SK-N-SH (cell line): ENCODE results near the gene BABAM1. TPM values are rescaled to one million over a fixed set of nuclear protein-coding genes. Genes with fewer than 3 reads are reported as not detected.
A peak's percentile ranks its signal among the peaks of the same experiment; 100 is the strongest.

Experiments used
- CTCF ChIA-PET: fragments of 300-600, 350-600 bp; formaldehyde crosslinking; extraction: SDS; loops from one replicate; lab custom pipeline; 2021; lab: Yijun Ruan, JAX
- POLR2A ChIA-PET: fragments of 350-600 bp; sonication (Branson Sonifier 250); formaldehyde crosslinking; extraction: SDS; loops from one replicate; lab custom pipeline; 2020; ENCODE audit warnings: antibody characterized with exemption, inconsistent platforms; lab: Yijun Ruan, JAX
- DNase-seq: peaks from one replicate; pipeline ENCODE4 v3.0.0; 2012
- H2AFZ ChIP-seq: fragments of 200-600 bp; sonication (generic); 2 replicates; pipeline ENCODE4 v1.8.1; 2016; ENCODE audit warnings: antibody characterized with exemption, mild to moderate bottlenecking, low read depth
- H3F3A ChIP-seq: fragments of 200-600 bp; sonication (generic); replicated peaks from 2 replicates; pipeline ENCODE3; 2016; ENCODE audit warnings: antibody characterized with exemption, mild to moderate bottlenecking; ENCODE audit not compliant: insufficient read depth
- H3K27ac ChIP-seq, 2 experiments: fragments of 200-500 bp in 1 of 2; fragments of 200-600 bp in 1 of 2; sonication (Bioruptor generic) in 1 of 2; sonication (generic), shearing (Covaris generic) in 1 of 2; 2 replicates each; pipeline versions ENCODE4 v1.5.1 to v1.6.1; 2014 to 2016; ENCODE audit warnings: low read depth in 2 of 2, inconsistent platforms in 1 of 2, low read length in 1 of 2, mild to moderate bottlenecking in 1 of 2, mixed read lengths in 1 of 2
- H3K27me3 ChIP-seq: fragments of 200-600 bp; sonication (generic), shearing (Covaris generic); 2 replicates; pipeline ENCODE4 v1.6.1; 2016; ENCODE audit warnings: mixed run types; ENCODE audit not compliant: insufficient read depth
- H3K36me3 ChIP-seq, 2 experiments: fragments of 200-500 bp in 1 of 2; fragments of 200-600 bp in 1 of 2; sonication (Bioruptor generic) in 1 of 2; sonication (generic) in 1 of 2; replicated peaks in 1 of 2; 2 replicates each; pipeline versions ENCODE3 to v1.5.1; 2014 to 2016; ENCODE audit warnings: low read length in 1 of 2, mild to moderate bottlenecking in 1 of 2; ENCODE audit not compliant: insufficient read depth in 2 of 2, control insufficient read depth in 1 of 2
- H3K4me1 ChIP-seq, 2 experiments: fragments of 200-500 bp in 1 of 2; fragments of 200-600 bp in 1 of 2; sonication (Bioruptor generic) in 1 of 2; sonication (generic), shearing (Covaris generic) in 1 of 2; 2 replicates each; pipeline versions ENCODE4 v1.5.1 to v1.6.1; 2014 to 2016; ENCODE audit warnings: low read depth in 1 of 2, low read length in 1 of 2, mixed run types in 1 of 2; ENCODE audit not compliant: insufficient read depth in 2 of 2, control insufficient read depth in 1 of 2
- H3K4me2 ChIP-seq: fragments of 200-600 bp; sonication (generic), shearing (Covaris generic); 2 replicates; pipeline ENCODE4 v1.6.1; 2017; ENCODE audit warnings: mixed run types
- H3K4me3 ChIP-seq, 2 experiments: fragments of 200-500 bp in 1 of 2; fragments of 200-600 bp in 1 of 2; sonication (Bioruptor generic) in 1 of 2; sonication (generic), shearing (Covaris generic) in 1 of 2; 2 replicates each; pipeline versions ENCODE4 v1.5.1 to v1.8.1; 2014 to 2016; ENCODE audit warnings: low read depth in 2 of 2, inconsistent platforms in 1 of 2, low read length in 1 of 2, mild to moderate bottlenecking in 1 of 2, mixed read lengths in 1 of 2, moderate library complexity in 1 of 2
- H3K79me2 ChIP-seq: fragments of 200-600 bp; sonication (generic); 2 replicates; pipeline ENCODE4 v1.8.1; 2017; ENCODE audit warnings: mild to moderate bottlenecking; ENCODE audit not compliant: insufficient read depth
- H3K9ac ChIP-seq: fragments of 200-600 bp; sonication (generic); 2 replicates; pipeline ENCODE4 v1.6.1; 2017; ENCODE audit warnings: mixed run types
- H3K9me2 ChIP-seq: fragments of 200-600 bp; sonication (generic); 2 replicates; pipeline ENCODE4 v1.6.1; 2017; ENCODE audit warnings: mixed run types
- H3K9me3 ChIP-seq: fragments of 200-600 bp; sonication (generic); 2 replicates; pipeline ENCODE4 v1.6.1; 2017; ENCODE audit warnings: mixed run types, mild to moderate bottlenecking, moderate library complexity
- H4K20me1 ChIP-seq: fragments of 200-600 bp; sonication (generic); 2 replicates; pipeline ENCODE4 v1.6.1; 2017; ENCODE audit warnings: mild to moderate bottlenecking, mixed run types; ENCODE audit not compliant: insufficient read depth
- CHD2 ChIP-seq: fragments of 150-350 bp; IDR thresholded peaks from 2 replicates; pipeline ENCODE4 v1.6.1; 2018; ENCODE audit warnings: low read length; ENCODE audit not compliant: partially characterized antibody
- EZH2phosphoT487 ChIP-seq: fragments of 200-600 bp; sonication (generic); IDR thresholded peaks from 2 replicates; pipeline ENCODE4 v1.6.1; 2017; ENCODE audit warnings: low read depth, mixed run types, mild to moderate bottlenecking, antibody characterized with exemption, moderate library complexity, borderline replicate concordance
- POLR2AphosphoS5 ChIP-seq: IDR thresholded peaks from 2 replicates; pipeline ENCODE4 v1.6.1; 2012; ENCODE audit warnings: low read depth, low read length
- RCOR1 ChIP-seq: fragments of 150-350 bp; IDR thresholded peaks from 2 replicates; pipeline ENCODE4 v1.6.1; 2017; ENCODE audit warnings: antibody characterized with exemption, low read length
- RFX5 ChIP-seq: IDR thresholded peaks from 2 replicates; pipeline ENCODE4 v1.6.1; 2012; ENCODE audit warnings: mild to moderate bottlenecking, improper control_type of control experiment, low read length
- RXRA ChIP-seq: IDR thresholded peaks from 2 replicates; pipeline ENCODE4 v1.4.0; 2012; ENCODE audit warnings: low read depth, mild to moderate bottlenecking, borderline replicate concordance
- SIN3A ChIP-seq: IDR thresholded peaks from 2 replicates; pipeline ENCODE4 v1.6.1; 2012; ENCODE audit warnings: low read depth, mild to moderate bottlenecking, low read length, moderate library complexity, borderline replicate concordance
- SMC3 ChIP-seq: IDR thresholded peaks from 2 replicates; pipeline ENCODE4 v1.6.1; 2012; ENCODE audit warnings: low read depth, low read length, improper control_type of control experiment
- TAF1 ChIP-seq: IDR thresholded peaks from 2 replicates; pipeline ENCODE4 v1.6.1; 2012; ENCODE audit warnings: low read depth, mild to moderate bottlenecking, low read length, moderate library complexity, borderline replicate concordance
- WGBS: methylation state at CpG from one replicate; pipeline ENCODE4 v1.1.6; 2017; ENCODE audit warnings: low lambda C conversion rate; 5-methylcytosine and 5-hydroxymethylcytosine counted together
- polyA plus RNA-seq, 3 experiments: library from polyadenylated mRNA; depleted of rRNA; stranded (reverse); fragments of >200 nt; gene quantifications; 2 replicates each; pipeline ENCODE4 v1.2.3, GENCODE V29; 2012

BABAM1 gene
- polyA plus RNA-seq, 1 of the 3 experiments (the other 2 are of a cell fraction) = 192 TPM

DNA sequence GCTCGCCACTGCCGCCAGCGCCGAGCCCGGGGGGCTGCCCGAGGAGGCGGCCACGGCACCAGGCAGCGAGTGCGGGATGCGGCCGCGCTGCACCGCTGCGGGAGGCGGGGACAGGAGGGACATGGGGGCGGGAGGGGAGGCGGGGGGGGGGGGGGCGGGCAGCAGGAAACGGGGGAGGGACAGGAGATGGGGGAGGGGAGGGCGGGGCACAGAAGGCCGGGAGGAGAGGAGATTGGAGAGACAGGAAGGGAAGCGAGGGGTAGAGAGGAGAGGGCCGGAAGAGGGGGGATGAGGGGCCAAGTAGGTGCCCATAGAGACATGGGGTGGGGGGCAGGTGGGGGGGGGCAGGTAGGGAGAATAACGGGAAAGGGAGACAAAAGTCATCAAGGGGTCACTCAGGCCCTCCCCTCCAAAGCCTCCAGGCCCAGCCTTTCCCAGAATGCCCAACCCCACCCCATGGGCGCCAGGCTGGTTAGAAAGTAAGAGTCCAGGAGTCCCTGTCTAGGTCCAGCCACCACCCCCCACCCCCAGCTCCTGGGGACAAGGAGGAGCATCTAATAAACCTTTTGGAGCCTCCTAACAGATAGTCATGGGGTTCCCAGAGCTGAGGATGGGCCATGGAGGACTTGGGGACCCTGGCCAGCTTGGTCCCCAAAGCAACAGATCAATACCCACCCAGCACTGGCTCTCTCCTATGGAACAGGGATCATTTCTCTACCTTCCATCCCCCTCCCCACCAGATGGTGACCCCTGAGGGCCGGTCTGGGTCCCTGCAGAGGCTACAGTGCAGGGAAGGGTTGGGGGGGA lies 31.1 kb upstream of the BABAM1 start:
- H2AFZ ChIP-seq = no peak overlapping the region
- peak; percentile 90 for DNase-seq

DNA sequence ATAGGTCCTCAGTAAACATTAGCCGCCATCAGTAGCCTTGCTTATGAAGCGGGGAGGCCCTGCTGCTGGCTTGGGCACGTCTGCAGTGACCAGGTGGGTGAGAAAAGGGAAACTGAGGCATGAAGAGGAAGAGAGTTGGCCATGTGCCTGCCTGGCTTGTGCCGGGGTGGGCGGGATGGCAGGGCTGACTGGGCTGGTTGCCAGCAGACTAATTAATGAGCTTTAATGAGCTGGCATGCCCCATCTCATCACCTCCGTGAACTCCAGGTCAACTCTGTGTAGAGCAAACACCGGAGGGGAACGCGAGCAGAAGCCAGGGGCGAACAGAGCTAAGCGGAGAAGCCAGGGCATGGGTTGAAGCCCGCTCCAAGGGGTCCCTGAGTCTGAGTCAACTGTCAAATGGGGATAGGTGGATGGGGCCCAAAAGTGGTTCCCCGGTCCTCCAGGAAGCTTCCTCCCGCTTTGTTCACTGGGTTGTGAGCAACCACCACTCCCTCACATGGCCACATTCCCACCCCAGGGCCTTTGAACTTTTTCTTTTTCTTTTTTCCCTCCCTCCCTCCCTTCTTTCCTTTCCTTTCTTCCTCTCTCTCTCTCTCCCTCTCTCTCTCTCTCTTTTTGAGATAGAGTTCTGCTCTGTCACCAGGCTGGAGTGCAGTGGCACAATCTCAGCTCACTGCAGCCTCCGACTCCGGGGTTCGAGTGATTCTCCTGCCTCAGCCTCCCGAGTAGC lies 30.3 kb upstream of the BABAM1 start:
- Histone ChIP-seq H3K79me2 (peaks cover 78% of the 10 kb centered on the region), H3K27ac (peak overlapping the region; percentile 48 to 84; a peak in 3 of 4 replicates), H3K4me1 (peaks cover 13 to 24% of the 10 kb centered on the region in 2 experiments; a peak in 3 of 4 replicates), H3F3A (peaks cover 16% of the 10 kb centered on the region), H4K20me1 (peaks cover 20% of the 10 kb centered on the region), H3K9me2 (no peaks in the 10 kb centered on the region), H3K9me3 (no peaks in the 10 kb centered on the region), H2AFZ (no peak overlapping the region), H3K9ac (no peak overlapping the region), H3K4me2 (peak overlapping the region; percentile 59; the same call in 1 of the 2 replicates), H3K4me3 (no peak overlapping the region), H3K27me3 (no peaks in the 10 kb centered on the region), H3K36me3 (peaks cover 10 to 12% of the 10 kb centered on the region in 2 experiments)
- CTCF ChIA-PET = interaction anchor here (0.6 to 4.4 kb wide), 2 partner anchors 28 to 45 kb away, joined by 3 to 29 read pairs; partner anchors contain the start of gene ANKLE1
- POLR2A ChIA-PET = no interaction called here
- TF ChIP-seq RFX5 = no peak
- no peak for TF ChIP-seq RCOR1
- no peak for TF ChIP-seq TAF1
- TF ChIP-seq SMC3 = no peak
- no peak for TF ChIP-seq CHD2
- TF ChIP-seq POLR2AphosphoS5 = no peak
- 95% methylated on average over 18 of the region's 18 CpGs for WGBS
- DNase-seq = no peak

More for the DNA sequence above, 31.1 kb upstream of the BABAM1 start:
- Histone ChIP-seq H3K27ac (peak overlapping the region; percentile 48 to 84), H3K9ac (peak overlapping the region; percentile 34; the same call in 1 of the 2 replicates), H3F3A (peaks cover 16% of the 10 kb centered on the region), H3K36me3 (peaks cover 16 to 17% of the 10 kb centered on the region in 2 experiments), H3K4me1 (peaks cover 13 to 24% of the 10 kb centered on the region in 2 experiments; a peak in 3 of 4 replicates), H3K4me3 (peak overlapping the region; percentile 53 to 70), H3K4me2 (peak overlapping the region; percentile 97; the same call in 1 of the 2 replicates), H4K20me1 (peaks cover 17% of the 10 kb centered on the region), H3K79me2 (peaks cover 70% of the 10 kb centered on the region), H3K9me3 (no peaks in the 10 kb centered on the region), H3K9me2 (no peaks in the 10 kb centered on the region), H3K27me3 (no peaks in the 10 kb centered on the region)
- ChIA-PET CTCF (interaction anchor here (0.6 to 4.4 kb wide), 8 partner anchors 9 to 165 kb away, joined by 3 to 29 read pairs (median 4); partner anchors contain the start of genes ANKLE1, OCEL1 and USE1), POLR2A (interaction anchor here (2.3 to 2.4 kb wide), 2 partner anchors 10 to 21 kb away, joined by 12 read pairs; partner anchors contain the start of genes OCEL1 and USE1)
- TF ChIP-seq RXRA (no peak), EZH2phosphoT487 (no peak), TAF1 (peak; percentile 2; the same call in 1 of the 2 replicates), SIN3A (no peak)
- 3% methylated on average over 24 of the region's 27 CpGs for WGBS
